Stimulated activated CD8-positive, alpha-beta memory T cell treated with anti-CD3 and anti-CD28 coated beads, Interleukin-2, amount 100 ng/mL, for 1 hour (primary cell): Measurements from ENCODE around the gene NAV1.
"Not testable (repeated sequence)": the region's sequence is repeated elsewhere in the genome, so short reads cannot be mapped to it uniquely, and the experiment has no call there.

ENCODE experiments used
- DNase-seq, 2 donors: peaks; one replicate each; pipeline ENCODE4 v3.0.0-alpha.2; 2020; ENCODE audit warnings: low read depth in 2 of 2

Gene NAV1

GRCh38 chr1:201565771-201566528 is 27.0 kb downstream of the NAV1 start:
- no peak for DNase-seq

- DNase-seq = no peak
These were observed 27.5 kb downstream of the NAV1 start for GRCh38 chr1:201566529-201566823.

GRCh38 chr1:201566933-201567801 is 28.2 kb downstream of the NAV1 start:
- no peak for DNase-seq

GRCh38 chr1:201568265-201568664 is 29.3 kb downstream of the NAV1 start:
- no peak for DNase-seq

GRCh38 chr1:201568859-201569294 is 29.9 kb downstream of the NAV1 start:
- no peak for DNase-seq

- no peak for DNase-seq
These were observed 31.4 kb downstream of the NAV1 start for GRCh38 chr1:201570181-201570885.

GRCh38 chr1:201570886-201571624 is 32.1 kb downstream of the NAV1 start:
- no peak for DNase-seq

GRCh38 chr1:201573030-201573429 is 34.1 kb downstream of the NAV1 start:
- DNase-seq = no peak

GRCh38 chr1:201573923-201574322 is 35.0 kb downstream of the NAV1 start:
- DNase-seq = no peak

- no peak for DNase-seq
These were observed 37.0 kb downstream of the NAV1 start for GRCh38 chr1:201575912-201576311.

GRCh38 chr1:201576914-201577313 is 38.0 kb downstream of the NAV1 start:
- no peak for DNase-seq

GRCh38 chr1:201578008-201578888 is 39.3 kb downstream of the NAV1 start:
- DNase-seq = no peak

- DNase-seq = not testable (repeated sequence)
These were observed 42.4 kb downstream of the NAV1 start for GRCh38 chr1:201581371-201581770.

GRCh38 chr1:201582705-201583442 is 43.9 kb downstream of the NAV1 start:
- no peak for DNase-seq

GRCh38 chr1:201583663-201584062 is 44.7 kb downstream of the NAV1 start:
- no peak for DNase-seq

GRCh38 chr1:201584471-201585092 is 45.7 kb downstream of the NAV1 start:
- DNase-seq = no peak

GRCh38 chr1:201585093-201585483 is 46.2 kb downstream of the NAV1 start:
- no peak for DNase-seq

GRCh38 chr1:201585901-201586300 is 47.0 kb downstream of the NAV1 start:
- DNase-seq = no peak

- DNase-seq = no peak
These were observed 47.9 kb downstream of the NAV1 start for GRCh38 chr1:201586806-201587205.

GRCh38 chr1:201587729-201588128 is 48.8 kb downstream of the NAV1 start:
- no peak for DNase-seq
